NB4 (cell line): ENCODE measurements around the gene SCNN1G.

ENCODE experiments used
- CTCF ChIP-seq: IDR thresholded peaks from one replicate; pipeline ENCODE4 v1.5.1; 2012; ENCODE audit warnings: low read depth, low read length
- MAX ChIP-seq: IDR thresholded peaks from 2 replicates; pipeline ENCODE4 v1.6.1; 2011; ENCODE audit warnings: low read depth, low read length
- MYC ChIP-seq: IDR thresholded peaks from 2 replicates; pipeline ENCODE4 v1.6.1; 2011; ENCODE audit warnings: low read depth, low read length
- POLR2A ChIP-seq: IDR thresholded peaks from 2 replicates; pipeline ENCODE4 v1.6.1; 2011; ENCODE audit warnings: mild to moderate bottlenecking; ENCODE audit not compliant: insufficient read length; ENCODE audit errors: extremely low read depth

GRCh38 chr16:23194497-23195221 lies 12.1 kb downstream of the SCNN1G start:
- no peak for TF ChIP-seq CTCF
- no peak for TF ChIP-seq POLR2A
- TF ChIP-seq MYC: no peak
- TF ChIP-seq MAX: no peak
